IPS-18c (cell line): ENCODE data around the gene ELFN1.

Experiments
- H3K4me3 ChIP-seq: 2 replicates; pipeline ENCODE4 v1.7.0; 2013; ENCODE audit warnings: low read depth, mild to moderate bottlenecking, low read length, moderate library complexity; ENCODE audit not compliant: insufficient read depth
- H3K9me3 ChIP-seq: one replicate; pipeline ENCODE4 v1.6.1; 2013; ENCODE audit warnings: mild to moderate bottlenecking, low read length, moderate library complexity; ENCODE audit not compliant: control insufficient read depth, insufficient read depth

Gene ELFN1

DNA sequence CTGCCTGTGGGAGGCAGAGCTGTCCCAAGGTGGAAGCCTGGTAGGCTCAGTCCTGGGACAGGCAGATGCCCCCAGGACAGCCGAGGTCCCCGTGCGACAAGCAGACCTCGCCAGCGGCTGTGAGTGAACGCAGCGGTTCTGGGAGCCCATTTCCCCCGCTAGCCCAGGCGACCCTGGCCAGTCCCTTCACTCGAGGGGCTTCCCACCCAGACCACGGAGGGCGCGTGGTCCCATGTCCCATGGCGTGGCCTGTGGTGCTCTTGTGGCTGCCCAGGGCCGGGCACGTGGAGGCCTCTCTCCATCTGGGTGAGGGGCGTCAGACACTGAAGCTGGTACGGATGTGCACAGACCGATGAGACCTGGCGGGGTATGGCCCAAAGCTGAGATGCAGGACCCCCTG, 67.9 kb downstream of the ELFN1 start:
- H3K4me3 ChIP-seq: no peak overlapping the region

DNA sequence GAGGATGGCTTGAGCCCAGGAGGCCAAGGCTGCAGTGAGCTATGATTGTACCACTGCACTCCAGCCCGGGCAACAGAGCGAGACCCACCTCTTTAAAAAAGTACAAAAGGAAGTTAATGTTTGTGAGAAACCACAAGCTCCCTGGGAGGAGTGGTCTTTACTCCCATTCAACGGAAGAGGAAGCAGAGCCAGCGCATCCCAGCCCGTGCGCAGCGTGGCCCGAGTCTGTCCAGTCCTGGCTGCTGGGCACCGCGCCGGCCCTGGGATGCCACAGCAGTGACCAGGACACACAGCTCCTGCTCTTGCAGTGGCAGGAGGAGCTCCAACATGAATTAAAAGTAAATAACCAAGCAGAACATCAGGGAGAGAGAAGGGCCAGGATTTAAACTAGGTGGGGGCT, 68.4 kb downstream of the ELFN1 start:
- Histone ChIP-seq H3K4me3 (no peak overlapping the region), H3K9me3 (no peaks in the 10 kb centered on the region)

More for the DNA sequence above, 67.9 kb downstream of the ELFN1 start:
- H3K9me3 ChIP-seq: no peaks in the 10 kb centered on the region

DNA sequence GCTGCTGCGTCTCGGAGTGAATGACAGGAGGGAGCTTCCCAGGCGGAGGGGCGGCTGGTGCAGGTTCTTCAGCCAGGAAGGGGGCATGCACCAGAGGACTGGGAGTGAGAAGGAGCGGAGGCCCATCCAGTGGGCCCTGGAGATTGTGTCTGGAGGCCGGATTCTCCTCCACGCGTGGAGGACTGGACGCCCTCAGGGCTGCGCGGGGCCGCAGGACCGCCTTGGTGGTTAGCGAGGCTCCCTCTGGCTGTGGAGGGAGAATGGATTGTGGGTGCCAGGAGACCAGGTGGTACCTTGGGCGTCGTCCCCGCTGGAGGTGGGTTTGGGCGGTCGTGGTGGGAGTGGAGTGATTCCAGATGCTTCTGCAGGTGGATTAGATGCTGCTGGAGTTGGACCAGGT, 68.9 kb downstream of the ELFN1 start:
- H3K9me3 ChIP-seq: no peaks in the 10 kb centered on the region
- no peak overlapping the region for H3K4me3 ChIP-seq

DNA sequence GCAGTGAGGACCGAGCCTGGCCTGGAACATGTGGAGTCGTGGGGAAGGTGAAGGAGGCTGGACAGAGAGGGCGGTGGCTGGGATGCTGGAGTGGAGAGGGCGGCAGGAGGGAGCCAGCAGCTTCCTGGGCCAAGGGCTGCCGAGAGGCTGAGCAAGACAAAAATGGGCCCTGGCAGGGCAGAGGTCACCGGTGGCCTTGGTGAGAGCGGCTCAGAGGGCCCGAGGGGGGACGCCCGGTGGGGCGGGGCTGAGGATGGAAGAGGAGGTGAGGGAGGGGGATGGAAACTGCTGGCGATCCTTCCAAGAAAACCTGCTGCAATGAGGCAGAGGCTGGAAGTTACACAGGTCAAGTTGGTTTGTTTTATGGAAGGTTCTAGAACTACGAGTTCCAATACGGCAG, 69.5 kb downstream of the ELFN1 start:
- Histone ChIP-seq H3K4me3 (no peak overlapping the region), H3K9me3 (no peaks in the 10 kb centered on the region)

DNA sequence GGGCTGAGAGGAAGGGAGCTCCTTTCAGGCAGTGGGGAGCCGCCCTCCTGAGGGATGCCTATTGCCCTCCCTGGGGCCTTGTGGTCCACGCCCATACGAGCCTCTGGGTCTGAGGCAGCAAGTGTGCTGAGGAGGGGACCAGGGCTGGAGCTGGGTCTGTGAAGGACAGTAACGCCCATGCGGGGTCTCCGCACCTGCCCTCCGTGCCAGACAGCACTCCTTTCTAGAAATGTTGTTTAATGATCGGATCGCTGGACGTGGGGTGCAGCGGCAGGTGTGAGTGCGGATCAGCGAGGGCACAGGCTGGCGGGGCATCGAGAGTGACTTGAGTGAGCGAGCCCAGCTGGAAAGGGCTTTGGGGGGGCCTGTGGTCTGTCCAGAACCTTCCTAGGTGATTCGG, 70.1 kb downstream of the ELFN1 start:
- no peaks in the 10 kb centered on the region for H3K9me3 ChIP-seq
- no peak overlapping the region for H3K4me3 ChIP-seq

DNA sequence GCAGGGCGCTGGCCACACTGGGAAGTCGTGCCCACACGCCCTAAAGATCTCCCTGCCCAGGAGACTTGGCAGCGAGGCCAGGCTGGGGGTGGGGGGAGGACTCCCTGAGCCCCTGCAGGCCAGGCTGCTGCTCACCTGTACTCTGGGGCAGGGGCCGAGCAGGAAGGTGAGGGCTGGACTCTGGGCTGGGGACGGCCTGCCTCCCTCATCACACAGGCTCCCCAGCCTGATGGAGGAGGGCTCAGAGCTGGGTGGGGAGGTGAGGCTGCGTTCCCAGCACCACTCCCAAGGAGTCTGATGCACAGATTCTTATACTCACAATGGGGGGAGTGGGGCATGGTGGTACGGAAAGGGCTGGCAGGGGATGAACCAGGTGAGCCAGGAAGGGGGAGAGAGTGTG, 71.2 kb downstream of the ELFN1 start:
- H3K9me3 ChIP-seq: no peaks in the 10 kb centered on the region

DNA sequence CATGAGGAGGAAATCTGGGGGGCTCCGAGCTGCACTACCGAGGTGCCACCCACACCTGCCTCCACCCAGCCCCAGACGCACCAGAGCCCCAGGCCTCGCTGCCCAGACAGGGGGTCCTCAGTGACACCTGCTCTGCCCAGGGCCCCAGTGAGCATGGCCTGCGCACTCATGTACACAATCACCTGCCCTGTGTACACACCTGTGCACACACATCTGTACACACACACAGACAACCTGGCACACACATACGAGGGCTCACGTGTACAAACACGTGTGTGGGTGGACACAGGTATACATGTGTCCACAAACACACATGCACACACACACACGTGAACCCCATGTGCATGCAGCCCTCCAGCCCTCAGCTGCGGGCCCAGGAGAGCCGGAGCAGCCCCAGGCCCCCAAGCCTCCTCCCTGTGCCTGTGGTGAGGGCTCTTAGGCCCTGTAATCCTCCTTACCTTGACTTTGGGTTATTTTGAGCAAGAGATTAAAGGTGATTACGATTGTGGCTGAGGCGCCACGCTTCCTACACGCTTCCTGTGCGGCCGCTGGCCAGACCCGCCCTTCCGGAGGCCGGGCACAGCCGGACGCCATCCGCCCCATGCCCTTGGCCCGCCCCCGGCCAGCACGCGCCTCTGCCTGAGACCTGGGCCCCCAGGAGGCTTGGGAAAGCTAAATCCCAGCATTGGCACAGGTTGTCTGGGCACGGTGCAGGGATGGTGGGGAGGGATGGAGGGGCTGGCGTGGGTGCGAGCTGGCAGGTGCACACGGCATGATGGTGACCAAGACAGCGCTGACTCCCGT, 71.9 kb downstream of the ELFN1 start:
- H3K9me3 ChIP-seq: no peaks in the 10 kb centered on the region
- no peak overlapping the region for H3K4me3 ChIP-seq

More for the DNA sequence above, 71.2 kb downstream of the ELFN1 start:
- no peak overlapping the region for H3K4me3 ChIP-seq

DNA sequence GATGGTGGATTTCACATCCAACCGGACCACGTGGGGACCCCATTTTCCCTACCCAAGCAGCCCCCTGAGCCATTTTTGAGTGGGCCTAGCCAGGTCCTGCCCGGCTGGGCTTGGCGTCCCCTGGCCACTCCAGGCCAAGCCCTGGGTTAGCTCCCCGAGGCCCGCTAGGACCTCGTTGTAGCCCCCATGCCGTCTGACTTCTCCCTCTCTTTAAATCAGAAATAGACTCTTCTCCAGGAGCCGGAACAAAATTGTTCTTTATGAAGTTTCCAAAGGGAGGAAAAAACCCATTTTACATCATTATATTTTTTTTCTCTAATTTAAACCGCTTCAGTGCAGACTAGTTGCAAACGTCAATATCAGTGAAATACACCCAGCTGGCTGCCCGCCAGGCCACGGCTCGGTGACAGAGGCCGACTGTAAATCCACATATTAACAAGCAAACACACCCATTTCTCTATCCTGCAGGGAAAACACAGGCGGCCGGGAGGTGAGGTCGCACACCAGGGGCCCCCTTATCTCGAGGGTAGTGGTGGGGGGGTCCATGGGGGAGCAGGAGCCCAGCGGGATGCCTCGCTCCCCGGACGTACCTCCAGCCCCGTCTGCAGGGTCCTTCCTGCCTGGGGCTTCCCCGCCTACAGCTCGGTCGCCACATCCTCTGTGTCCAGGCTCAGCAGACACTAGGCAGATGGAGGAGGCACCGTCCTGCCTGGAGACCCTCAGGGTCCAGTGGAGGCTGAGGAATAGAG, 72.7 kb downstream of the ELFN1 start:
- no peak overlapping the region for H3K4me3 ChIP-seq
- H3K9me3 ChIP-seq: no peaks in the 10 kb centered on the region

DNA sequence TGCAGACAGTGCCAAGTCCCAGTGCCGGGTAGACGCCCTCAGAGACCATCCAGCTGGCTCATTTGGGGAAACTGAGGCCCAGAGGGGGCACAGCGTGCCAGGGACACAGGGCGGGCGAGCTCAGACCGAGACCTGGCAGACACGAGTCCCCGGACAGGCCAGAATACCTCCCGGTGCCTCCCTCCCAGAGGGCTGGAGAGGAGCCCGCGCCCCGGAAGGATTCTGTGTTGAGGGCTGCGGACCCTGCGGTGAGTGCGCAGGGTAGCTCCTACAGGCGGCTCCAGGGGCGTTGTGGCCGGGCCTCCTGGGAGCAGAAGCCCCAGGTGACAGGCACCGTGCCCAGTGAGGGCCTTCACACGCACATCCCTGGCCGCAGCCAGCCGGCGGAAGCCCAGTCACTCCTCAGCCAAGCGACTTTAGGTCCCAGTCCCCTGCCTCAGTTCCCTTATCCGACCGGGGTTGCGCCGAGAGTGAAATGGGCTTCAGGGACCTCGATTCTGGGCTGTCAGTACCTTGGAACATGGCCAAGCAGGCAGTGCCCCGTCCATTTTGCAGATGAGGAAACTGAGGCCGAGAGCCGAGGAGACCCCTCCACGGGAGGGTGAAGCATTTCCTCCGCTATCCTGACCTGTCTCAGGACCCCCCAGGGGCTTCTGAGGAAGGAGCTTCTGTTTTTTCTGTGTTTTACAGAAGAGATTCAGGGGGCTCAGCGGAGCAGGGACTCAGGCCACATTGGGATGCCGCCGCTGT, 73.6 kb downstream of the ELFN1 start:
- H3K9me3 ChIP-seq: no peaks in the 10 kb centered on the region
- H3K4me3 ChIP-seq: no peak overlapping the region

DNA sequence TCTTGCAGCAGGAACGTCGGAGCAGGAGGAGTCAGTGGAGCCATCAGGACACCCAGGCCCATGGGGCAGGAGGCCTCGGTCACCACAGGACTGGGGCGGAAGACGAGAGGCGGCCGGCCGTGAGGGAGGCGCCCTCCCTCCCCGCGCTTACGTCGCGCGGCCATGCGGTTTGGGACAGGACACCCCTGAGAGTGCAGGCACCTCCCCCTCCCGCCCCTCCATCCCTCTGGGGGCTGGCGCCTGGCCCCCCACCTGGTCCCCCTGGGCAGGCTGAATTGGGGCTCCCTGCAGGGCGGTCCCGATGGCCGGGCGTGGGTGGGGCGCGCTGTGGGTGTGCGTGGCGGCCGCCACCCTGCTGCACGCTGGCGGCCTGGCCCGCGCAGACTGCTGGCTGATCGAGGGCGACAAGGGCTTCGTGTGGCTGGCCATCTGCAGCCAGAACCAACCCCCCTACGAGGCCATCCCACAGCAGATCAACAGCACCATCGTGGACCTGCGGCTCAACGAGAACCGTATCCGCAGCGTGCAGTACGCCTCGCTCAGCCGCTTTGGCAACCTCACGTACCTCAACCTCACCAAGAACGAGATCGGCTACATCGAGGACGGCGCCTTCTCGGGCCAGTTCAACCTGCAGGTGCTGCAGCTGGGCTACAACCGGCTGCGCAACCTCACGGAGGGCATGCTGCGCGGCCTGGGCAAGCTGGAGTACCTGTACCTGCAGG, 74.4 kb downstream of the ELFN1 start:
- Histone ChIP-seq H3K4me3 (no peak overlapping the region), H3K9me3 (no peaks in the 10 kb centered on the region)

DNA sequence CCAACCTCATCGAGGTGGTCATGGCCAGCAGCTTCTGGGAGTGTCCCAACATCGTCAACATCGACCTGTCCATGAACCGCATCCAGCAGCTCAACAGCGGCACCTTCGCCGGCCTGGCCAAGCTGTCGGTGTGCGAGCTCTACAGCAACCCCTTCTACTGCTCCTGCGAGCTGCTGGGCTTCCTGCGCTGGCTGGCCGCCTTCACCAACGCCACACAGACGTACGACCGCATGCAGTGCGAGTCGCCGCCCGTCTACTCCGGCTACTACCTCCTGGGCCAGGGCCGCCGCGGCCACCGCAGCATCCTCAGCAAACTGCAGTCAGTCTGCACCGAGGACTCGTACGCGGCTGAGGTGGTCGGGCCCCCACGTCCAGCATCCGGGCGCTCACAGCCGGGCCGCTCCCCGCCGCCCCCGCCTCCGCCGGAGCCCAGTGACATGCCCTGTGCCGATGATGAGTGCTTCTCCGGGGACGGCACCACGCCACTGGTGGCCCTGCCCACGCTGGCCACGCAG, 75.0 kb downstream of the ELFN1 start:
- H3K4me3 ChIP-seq: no peak overlapping the region
- no peaks in the 10 kb centered on the region for H3K9me3 ChIP-seq

DNA sequence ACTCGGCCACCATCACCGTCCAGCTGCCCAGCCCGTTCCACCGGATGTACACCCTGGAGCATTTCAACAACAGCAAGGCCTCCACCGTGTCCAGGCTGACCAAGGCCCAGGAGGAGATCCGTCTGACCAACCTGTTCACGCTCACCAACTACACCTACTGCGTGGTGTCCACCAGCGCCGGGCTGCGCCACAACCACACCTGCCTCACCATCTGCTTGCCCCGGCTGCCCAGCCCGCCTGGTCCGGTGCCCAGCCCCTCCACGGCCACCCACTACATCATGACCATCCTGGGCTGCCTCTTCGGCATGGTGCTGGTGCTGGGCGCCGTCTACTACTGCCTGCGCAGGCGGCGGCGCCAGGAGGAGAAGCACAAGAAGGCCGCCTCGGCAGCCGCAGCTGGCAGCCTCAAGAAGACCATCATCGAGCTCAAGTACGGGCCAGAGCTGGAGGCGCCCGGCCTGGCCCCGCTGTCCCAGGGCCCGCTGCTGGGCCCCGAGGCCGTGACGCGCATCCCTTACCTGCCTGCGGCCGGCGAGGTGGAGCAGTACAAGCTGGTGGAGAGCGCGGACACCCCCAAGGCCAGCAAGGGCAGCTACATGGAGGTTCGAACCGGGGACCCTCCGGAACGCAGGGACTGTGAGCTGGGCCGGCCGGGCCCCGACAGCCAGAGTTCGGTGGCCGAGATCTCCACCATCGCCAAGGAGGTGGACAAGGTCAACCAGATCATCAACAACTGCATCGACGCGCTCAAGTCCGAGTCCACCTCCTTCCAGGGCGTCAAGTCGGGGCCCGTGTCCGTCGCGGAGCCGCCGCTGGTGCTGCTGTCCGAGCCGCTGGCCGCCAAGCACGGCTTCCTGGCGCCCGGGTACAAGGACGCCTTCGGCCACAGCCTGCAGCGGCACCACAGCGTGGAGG, 75.8 kb downstream of the ELFN1 start:
- H3K9me3 ChIP-seq: no peaks in the 10 kb centered on the region
- no peak overlapping the region for H3K4me3 ChIP-seq

DNA sequence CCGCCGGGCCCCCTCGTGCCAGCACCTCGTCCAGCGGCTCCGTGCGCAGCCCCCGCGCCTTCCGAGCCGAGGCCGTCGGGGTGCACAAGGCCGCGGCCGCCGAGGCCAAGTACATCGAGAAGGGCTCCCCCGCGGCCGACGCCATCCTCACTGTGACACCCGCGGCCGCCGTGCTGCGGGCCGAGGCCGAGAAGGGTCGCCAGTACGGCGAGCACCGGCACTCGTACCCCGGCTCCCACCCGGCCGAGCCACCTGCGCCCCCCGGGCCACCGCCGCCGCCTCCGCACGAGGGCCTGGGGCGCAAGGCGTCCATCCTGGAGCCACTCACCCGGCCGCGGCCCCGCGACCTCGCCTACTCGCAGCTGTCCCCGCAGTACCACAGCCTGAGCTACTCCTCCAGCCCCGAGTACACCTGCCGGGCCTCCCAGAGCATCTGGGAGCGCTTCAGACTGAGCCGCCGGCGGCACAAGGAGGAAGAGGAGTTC, 76.5 kb downstream of the ELFN1 start:
- Histone ChIP-seq H3K9me3 (no peaks in the 10 kb centered on the region), H3K4me3 (no peak overlapping the region)

DNA sequence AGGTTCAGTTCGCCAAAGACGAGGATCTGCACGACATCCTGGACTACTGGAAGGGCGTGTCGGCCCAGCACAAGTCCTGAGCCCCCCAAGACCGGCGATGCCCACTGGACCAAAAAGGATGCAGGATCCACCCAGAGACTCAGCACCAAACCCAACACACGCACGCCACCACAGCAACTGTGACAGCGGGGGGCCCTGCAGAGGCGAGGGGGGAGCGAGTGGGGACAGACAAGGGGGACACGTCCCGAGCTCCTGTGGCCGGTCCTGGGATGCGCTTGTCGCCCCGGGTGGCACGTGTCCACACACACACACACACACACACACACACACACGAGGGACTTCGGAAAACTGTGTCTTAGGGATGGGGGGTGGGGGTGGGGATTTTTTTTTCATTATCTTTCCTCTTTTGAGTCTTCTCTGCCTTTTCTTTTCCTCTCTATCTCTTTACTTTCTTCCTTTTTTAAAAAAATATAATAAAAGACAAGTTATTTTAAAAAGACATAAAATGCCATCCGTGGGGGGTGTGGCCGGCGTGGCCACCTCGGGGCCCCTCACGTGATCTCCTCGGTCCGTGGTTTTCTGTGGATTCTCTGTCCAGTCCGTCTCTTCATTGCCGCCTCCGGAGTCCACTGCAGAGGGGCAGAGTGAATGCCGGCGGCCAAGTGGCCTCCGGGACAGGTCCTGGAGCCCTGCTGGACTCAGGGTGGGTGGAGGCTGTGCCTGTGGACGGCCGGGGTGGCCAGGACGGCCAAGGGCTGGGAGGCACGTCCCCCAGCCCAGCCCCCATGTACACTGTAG, 77.1 kb downstream of the ELFN1 start:
- no peaks in the 10 kb centered on the region for H3K9me3 ChIP-seq
- H3K4me3 ChIP-seq: no peak overlapping the region

DNA sequence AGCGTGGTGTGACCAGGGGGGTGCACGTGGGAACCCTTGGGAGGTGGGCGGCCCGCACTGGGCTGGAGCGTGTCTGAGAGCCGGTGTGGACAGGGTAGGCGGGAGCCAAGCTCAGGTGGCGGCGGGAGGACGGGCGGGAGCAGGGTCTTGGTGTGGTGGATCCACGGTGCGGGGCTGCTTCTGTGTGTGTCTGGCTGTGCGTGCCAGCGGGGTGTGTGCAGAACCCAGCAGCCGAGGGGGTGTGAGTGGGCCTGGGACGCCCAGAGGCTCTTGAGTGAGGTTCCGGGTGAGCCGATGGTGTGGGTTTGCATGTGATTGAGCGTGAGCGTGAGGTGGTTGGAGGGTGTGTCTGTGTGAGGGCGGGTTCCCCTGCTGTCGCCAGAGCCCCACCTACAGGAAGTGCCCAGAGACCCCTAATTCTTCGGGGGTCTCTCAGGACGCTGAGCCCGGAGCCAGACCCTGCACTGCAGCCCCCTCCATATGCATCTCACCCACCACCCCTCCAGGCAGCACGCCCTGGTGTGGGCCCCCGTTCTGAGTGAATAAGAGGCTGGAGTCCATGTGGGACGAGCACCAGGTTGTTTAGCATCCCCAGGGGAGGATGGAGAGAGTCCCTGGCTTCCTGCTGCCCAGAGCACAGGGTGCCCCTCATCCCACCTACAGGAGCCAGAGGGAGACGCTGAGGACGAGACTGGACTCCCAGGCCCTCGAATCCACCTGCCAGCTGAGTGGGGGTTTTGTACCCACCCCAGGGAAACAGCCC, 78.2 kb downstream of the ELFN1 start:
- no peak overlapping the region for H3K4me3 ChIP-seq
- H3K9me3 ChIP-seq: no peaks in the 10 kb centered on the region
